ENCODE data around the gene TMEM164.

DNA sequence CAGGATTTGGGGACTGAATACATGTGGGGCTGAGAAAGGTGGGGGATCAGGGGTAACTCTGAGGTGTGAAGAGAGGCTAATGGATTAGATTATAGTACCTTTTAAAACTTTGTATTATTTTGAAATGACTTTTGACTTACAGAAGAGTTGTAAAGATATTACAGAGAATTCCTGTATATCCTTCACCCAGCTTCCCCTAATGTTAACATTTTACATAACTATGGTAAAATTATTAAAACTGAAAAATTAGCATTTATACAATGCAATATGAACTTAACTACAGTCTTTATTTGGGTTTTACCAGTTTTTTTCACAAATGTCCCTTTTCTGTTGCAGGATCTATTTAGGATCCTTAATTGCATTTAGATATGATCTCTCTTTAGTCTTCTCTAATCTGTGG lies 57.4 kb downstream of the TMEM164 start:
- TF ChIP-seq, protein P1, sequence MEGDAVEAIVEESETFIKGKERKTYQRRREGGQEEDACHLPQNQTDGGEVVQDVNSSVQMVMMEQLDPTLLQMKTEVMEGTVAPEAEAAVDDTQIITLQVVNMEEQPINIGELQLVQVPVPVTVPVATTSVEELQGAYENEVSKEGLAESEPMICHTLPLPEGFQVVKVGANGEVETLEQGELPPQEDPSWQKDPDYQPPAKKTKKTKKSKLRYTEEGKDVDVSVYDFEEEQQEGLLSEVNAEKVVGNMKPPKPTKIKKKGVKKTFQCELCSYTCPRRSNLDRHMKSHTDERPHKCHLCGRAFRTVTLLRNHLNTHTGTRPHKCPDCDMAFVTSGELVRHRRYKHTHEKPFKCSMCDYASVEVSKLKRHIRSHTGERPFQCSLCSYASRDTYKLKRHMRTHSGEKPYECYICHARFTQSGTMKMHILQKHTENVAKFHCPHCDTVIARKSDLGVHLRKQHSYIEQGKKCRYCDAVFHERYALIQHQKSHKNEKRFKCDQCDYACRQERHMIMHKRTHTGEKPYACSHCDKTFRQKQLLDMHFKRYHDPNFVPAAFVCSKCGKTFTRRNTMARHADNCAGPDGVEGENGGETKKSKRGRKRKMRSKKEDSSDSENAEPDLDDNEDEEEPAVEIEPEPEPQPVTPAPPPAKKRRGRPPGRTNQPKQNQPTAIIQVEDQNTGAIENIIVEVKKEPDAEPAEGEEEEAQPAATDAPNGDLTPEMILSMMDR (IDR thresholded peaks at IDR 0.05) = no peak
- TF ChIP-seq POLR2A (IDR thresholded peaks at IDR 0.05) = no peak

Measured in heart left ventricle (tissue), 13 donors.